Muscle layer of colon (tissue), 2 donors: ENCODE data around the gene ZIC5.

Source experiments
- H3K27ac ChIP-seq: one replicate; pipeline ENCODE4 v1.7.0; 2013; ENCODE audit warnings: low read depth, mild to moderate bottlenecking, low read length, moderate library complexity
- H3K27me3 ChIP-seq, 2 donors: one replicate each; pipeline ENCODE4 v1.7.0; 2013; ENCODE audit warnings: low read length in 2 of 2, mild to moderate bottlenecking in 2 of 2; ENCODE audit not compliant: insufficient read depth in 2 of 2, control insufficient read depth in 1 of 2
- H3K36me3 ChIP-seq: one replicate; pipeline ENCODE4 v1.7.0; 2013; ENCODE audit warnings: mild to moderate bottlenecking, low read length; ENCODE audit not compliant: insufficient read depth
- H3K4me1 ChIP-seq: one replicate; pipeline ENCODE4 v1.7.0; 2013; ENCODE audit warnings: mild to moderate bottlenecking, low read length; ENCODE audit not compliant: insufficient read depth
- H3K4me3 ChIP-seq, 2 donors: one replicate each; pipeline ENCODE4 v1.7.0; 2013; ENCODE audit warnings: low read length in 2 of 2, low read depth in 1 of 2, mild to moderate bottlenecking in 1 of 2, moderate library complexity in 1 of 2
- H3K9ac ChIP-seq: one replicate; pipeline ENCODE4 v1.7.0; 2013; ENCODE audit warnings: low read length
- H3K9me3 ChIP-seq: one replicate; pipeline ENCODE4 v1.7.0; 2013; ENCODE audit warnings: mild to moderate bottlenecking, low read length
- donor health status: abdominal sarcoma.
- donor health status: Adenocarcinoma of cecum.

Gene ZIC5

GRCh38 chr13:99992949-99993351, 21.4 kb upstream of the ZIC5 start:
- Histone ChIP-seq H3K9me3 (peaks cover 11% of the 10 kb centered on the region), H3K27me3 (peaks cover 96 to 100% of the 10 kb centered on the region in 2 donors), H3K36me3 (no peaks in the 10 kb centered on the region), H3K9ac (no peak overlapping the region), H3K4me3 (no peak overlapping the region), H3K4me1 (peaks cover 9% of the 10 kb centered on the region), H3K27ac (no peak overlapping the region)

- Histone ChIP-seq H3K9me3 (peaks cover 12% of the 10 kb centered on the region), H3K4me1 (peaks cover 9% of the 10 kb centered on the region), H3K27me3 (peaks cover 99 to 100% of the 10 kb centered on the region in 2 donors), H3K9ac (no peak overlapping the region), H3K4me3 (no peak overlapping the region), H3K27ac (no peak overlapping the region), H3K36me3 (no peaks in the 10 kb centered on the region)
Observed at GRCh38 chr13:99991828-99992775, 20.5 kb upstream of the ZIC5 start.

- Histone ChIP-seq H3K27me3 (peaks cover 99 to 100% of the 10 kb centered on the region in 2 donors), H3K4me3 (no peak overlapping the region)
Observed at GRCh38 chr13:99991013-99991827, 19.7 kb upstream of the ZIC5 start.

GRCh38 chr13:99990126-99990977, 18.8 kb upstream of the ZIC5 start:
- peaks cover 13% of the 10 kb centered on the region for H3K9me3 ChIP-seq
- no peaks in the 10 kb centered on the region for H3K36me3 ChIP-seq
- H3K27ac ChIP-seq = no peak overlapping the region
- H3K27me3 ChIP-seq = peaks cover 95 to 99% of the 10 kb centered on the region in 2 donors
- no peak overlapping the region for H3K4me3 ChIP-seq
- no peak overlapping the region for H3K9ac ChIP-seq
- peaks cover 9% of the 10 kb centered on the region for H3K4me1 ChIP-seq

More at GRCh38 chr13:99991013-99991827, 19.7 kb upstream of the ZIC5 start:
- Histone ChIP-seq H3K9ac (no peak overlapping the region), H3K4me1 (peaks cover 9% of the 10 kb centered on the region), H3K36me3 (no peaks in the 10 kb centered on the region), H3K9me3 (peaks cover 18% of the 10 kb centered on the region), H3K27ac (no peak overlapping the region)

GRCh38 chr13:99989276-99990125, 17.9 kb upstream of the ZIC5 start:
- Histone ChIP-seq H3K36me3 (no peaks in the 10 kb centered on the region), H3K9ac (no peak overlapping the region), H3K4me1 (peaks cover 9% of the 10 kb centered on the region), H3K4me3 (no peak overlapping the region), H3K27me3 (peaks cover 93 to 98% of the 10 kb centered on the region in 2 donors), H3K9me3 (peaks cover 7% of the 10 kb centered on the region), H3K27ac (no peak overlapping the region)

- Histone ChIP-seq H3K27ac (no peak overlapping the region), H3K9ac (no peak overlapping the region), H3K9me3 (peaks cover 13% of the 10 kb centered on the region), H3K4me3 (no peak overlapping the region), H3K27me3 (peaks cover 93 to 98% of the 10 kb centered on the region in 2 donors), H3K4me1 (peaks cover 9% of the 10 kb centered on the region), H3K36me3 (no peaks in the 10 kb centered on the region)
Observed at GRCh38 chr13:99988529-99989275, 17.1 kb upstream of the ZIC5 start.

GRCh38 chr13:99987154-99988019, 15.8 kb upstream of the ZIC5 start:
- Histone ChIP-seq H3K9ac (no peak overlapping the region), H3K4me1 (peaks cover 9% of the 10 kb centered on the region), H3K27me3 (peaks cover 92 to 98% of the 10 kb centered on the region in 2 donors), H3K4me3 (no peak overlapping the region), H3K27ac (no peak overlapping the region), H3K36me3 (no peaks in the 10 kb centered on the region), H3K9me3 (peaks cover 19% of the 10 kb centered on the region)

GRCh38 chr13:99986741-99987140, 15.2 kb upstream of the ZIC5 start:
- Histone ChIP-seq H3K36me3 (no peaks in the 10 kb centered on the region), H3K4me3 (no peak overlapping the region), H3K4me1 (peaks cover 9% of the 10 kb centered on the region), H3K27me3 (peaks cover 85 to 98% of the 10 kb centered on the region in 2 donors), H3K27ac (no peak overlapping the region), H3K9ac (no peak overlapping the region), H3K9me3 (peaks cover 19% of the 10 kb centered on the region)

- Histone ChIP-seq H3K27ac (no peak overlapping the region), H3K9me3 (peaks cover 19% of the 10 kb centered on the region), H3K4me1 (peaks cover 9% of the 10 kb centered on the region), H3K36me3 (no peaks in the 10 kb centered on the region), H3K4me3 (no peak overlapping the region), H3K27me3 (peaks cover 78 to 93% of the 10 kb centered on the region in 2 donors), H3K9ac (no peak overlapping the region)
Observed at GRCh38 chr13:99985886-99986527, 14.4 kb upstream of the ZIC5 start.
